H9 (cell line): ENCODE measurements around the gene MIR17HG. TPM values are rescaled to one million over a fixed set of nuclear protein-coding genes. Genes with fewer than 3 reads are reported as not detected.
"Not testable (repeated sequence)": the region's sequence is repeated elsewhere in the genome, so short reads cannot be mapped to it uniquely, and the experiment has no call there.

Experiments used
- DNase-seq: peaks from one replicate; pipeline ENCODE4 v3.0.0-alpha.2; 2017
- H2AFZ ChIP-seq: one replicate; pipeline ENCODE4 v1.6.1; 2013; ENCODE audit warnings: mild to moderate bottlenecking, low read length, control low read depth, moderate library complexity
- H2AK5ac ChIP-seq: 2 replicates; pipeline ENCODE4 v1.6.1; 2013; ENCODE audit warnings: low read length, control low read depth, mixed read lengths; ENCODE audit not compliant: insufficient read length
- H2BK120ac ChIP-seq: one replicate; pipeline ENCODE4 v1.6.1; 2013; ENCODE audit warnings: low read depth, mild to moderate bottlenecking, low read length, control low read depth, inconsistent platforms; ENCODE audit not compliant: poor library complexity, severe bottlenecking
- H2BK12ac ChIP-seq: 2 replicates; pipeline ENCODE4 v1.6.1; 2013; ENCODE audit warnings: low read length, control low read depth, mixed read lengths, low read depth; ENCODE audit not compliant: insufficient read length
- H2BK15ac ChIP-seq: 2 replicates; pipeline ENCODE4 v1.6.1; 2013; ENCODE audit warnings: low read depth, low read length, control low read depth
- H2BK20ac ChIP-seq: one replicate; pipeline ENCODE4 v1.6.1; 2013; ENCODE audit warnings: low read depth, mild to moderate bottlenecking, low read length, control low read depth, inconsistent platforms; ENCODE audit not compliant: poor library complexity, severe bottlenecking
- H2BK5ac ChIP-seq: 2 replicates; pipeline ENCODE4 v1.6.1; 2013; ENCODE audit warnings: low read length, control low read depth, mixed read lengths; ENCODE audit not compliant: insufficient read length
- H3K14ac ChIP-seq: 2 replicates; pipeline ENCODE4 v1.6.1; 2013; ENCODE audit warnings: low read length, control low read depth; ENCODE audit not compliant: insufficient read depth
- H3K18ac ChIP-seq: 2 replicates; pipeline ENCODE4 v1.6.1; 2013; ENCODE audit warnings: low read depth, mild to moderate bottlenecking, mixed read lengths, low read length, control low read depth; ENCODE audit not compliant: insufficient read length
- H3K23ac ChIP-seq: 2 replicates; pipeline ENCODE4 v1.6.1; 2013; ENCODE audit warnings: low read length, control low read depth, mixed read lengths, low read depth; ENCODE audit not compliant: insufficient read length
- H3K23me2 ChIP-seq: 2 replicates; pipeline ENCODE4 v1.6.1; 2013; ENCODE audit warnings: low read depth, mild to moderate bottlenecking, mixed read lengths, low read length, control low read depth; ENCODE audit not compliant: insufficient read length, poor library complexity, severe bottlenecking
- H3K27ac ChIP-seq: 2 replicates; pipeline ENCODE4 v1.5.1; 2013; ENCODE audit warnings: low read length, control low read depth, mixed read lengths, low read depth; ENCODE audit not compliant: insufficient read length
- H3K27me3 ChIP-seq: 2 replicates; pipeline ENCODE4 v1.6.1; 2013; ENCODE audit warnings: low read length, control low read depth, inconsistent platforms; ENCODE audit not compliant: insufficient read depth
- H3K4ac ChIP-seq: 2 replicates; pipeline ENCODE4 v1.6.1; 2013; ENCODE audit warnings: low read depth, mild to moderate bottlenecking, control low read depth, inconsistent platforms, low read length, moderate library complexity
- H3K4me1 ChIP-seq: 2 replicates; pipeline ENCODE4 v1.6.1; 2013; ENCODE audit warnings: low read length, control low read depth, inconsistent platforms; ENCODE audit not compliant: insufficient read depth
- H3K4me2 ChIP-seq: 2 replicates; pipeline ENCODE4 v1.6.1; 2013; ENCODE audit warnings: low read length, control low read depth, mixed read lengths; ENCODE audit not compliant: insufficient read length, insufficient read depth
- H3K56ac ChIP-seq: 2 replicates; pipeline ENCODE4 v1.6.1; 2013; ENCODE audit warnings: low read depth, mild to moderate bottlenecking, mixed read lengths, low read length, control low read depth; ENCODE audit not compliant: insufficient read length
- H3K79me1 ChIP-seq: 2 replicates; pipeline ENCODE4 v1.6.1; 2013; ENCODE audit warnings: low read depth, mild to moderate bottlenecking, moderate library complexity, low read length, control low read depth, inconsistent platforms; ENCODE audit not compliant: insufficient read depth, poor library complexity, severe bottlenecking
- H3K79me2 ChIP-seq: 2 replicates; pipeline ENCODE4 v1.6.1; 2013; ENCODE audit warnings: low read length, control low read depth, inconsistent platforms; ENCODE audit not compliant: insufficient read depth
- H3K9ac ChIP-seq: 2 replicates; pipeline ENCODE4 v1.6.1; 2013; ENCODE audit warnings: low read length, control low read depth, mixed read lengths; ENCODE audit not compliant: insufficient read length; ENCODE audit errors: extremely low read depth
- H3K9me3 ChIP-seq: one replicate; pipeline ENCODE4 v1.6.1; 2013; ENCODE audit warnings: low read depth, low read length, inconsistent platforms; ENCODE audit not compliant: control insufficient read depth
- H3T11ph ChIP-seq: one replicate; pipeline ENCODE4 v1.6.1; 2013; ENCODE audit warnings: mild to moderate bottlenecking, low read length, control low read depth, inconsistent platforms
- H4K20me1 ChIP-seq: one replicate; pipeline ENCODE4 v1.6.1; 2013; ENCODE audit not compliant: control insufficient read depth, insufficient read length, insufficient read depth
- H4K5ac ChIP-seq: 2 replicates; pipeline ENCODE4 v1.6.1; 2013; ENCODE audit warnings: low read depth, mild to moderate bottlenecking, mixed read lengths, low read length, control low read depth; ENCODE audit not compliant: insufficient read length
- H4K8ac ChIP-seq: replicated peaks from 2 replicates; pipeline ENCODE4 v1.6.1; 2013; ENCODE audit warnings: low read length, control low read depth, mixed read lengths, low read depth; ENCODE audit not compliant: insufficient read length
- H4K91ac ChIP-seq: 2 replicates; pipeline ENCODE4 v1.6.1; 2013; ENCODE audit warnings: low read depth, mild to moderate bottlenecking, moderate library complexity, mixed read lengths, low read length, control low read depth; ENCODE audit not compliant: insufficient read length
- H3K27ac Mint-ChIP-seq, 3 experiments: 2 replicates in 2 of 3; 3 replicates in 1 of 3; pipeline ENCODE4 v1.8.0; 2020 to 2021; ENCODE audit warnings: mixed read lengths in 3 of 3, mild to moderate bottlenecking in 1 of 3, moderate library complexity in 1 of 3
- H3K27me3 Mint-ChIP-seq: 2 replicates; pipeline ENCODE4 v1.8.0; 2021; ENCODE audit warnings: low read depth, mild to moderate bottlenecking, moderate library complexity, mixed read lengths
- H3K36me3 Mint-ChIP-seq, 3 experiments: 2 replicates in 2 of 3; 3 replicates in 1 of 3; pipeline ENCODE4 v1.8.0; 2020 to 2021; ENCODE audit warnings: low read depth in 3 of 3, mixed read lengths in 3 of 3; ENCODE audit not compliant: insufficient read depth in 1 of 3
- H3K4me1 Mint-ChIP-seq, 2 experiments: 2 replicates each; pipeline ENCODE4 v1.8.0; 2020; ENCODE audit warnings: mixed read lengths in 2 of 2
- H3K4me3 Mint-ChIP-seq, 2 experiments: 2 replicates in 1 of 2; 3 replicates in 1 of 2; pipeline ENCODE4 v1.8.0; 2020 to 2021; ENCODE audit warnings: mild to moderate bottlenecking in 2 of 2, mixed read lengths in 2 of 2, moderate library complexity in 1 of 2
- H3K9me3 Mint-ChIP-seq, 2 experiments: 2 replicates in 1 of 2; 3 replicates in 1 of 2; pipeline ENCODE4 v1.8.0; 2020; ENCODE audit warnings: mild to moderate bottlenecking in 2 of 2, mixed read lengths in 2 of 2, moderate library complexity in 1 of 2
- CTCF ChIP-seq: fragments of 200-600 bp; sonication (generic); conservative IDR thresholded peaks from 3 replicates; pipeline ENCODE4 v1.8.0; 2021; ENCODE audit warnings: antibody characterized with exemption, mild to moderate bottlenecking
- WGBS: extraction: QIAGEN DNeasy Blood & Tissue Kit; methylation state at CpG from one replicate; pipeline ENCODE4 v1.1.7; 2013; ENCODE audit warnings: missing lambda C conversion rate, low lambda C conversion rate, mixed read lengths; ENCODE audit not compliant: insufficient read length; ENCODE audit errors: extremely low coverage; 5-methylcytosine and 5-hydroxymethylcytosine counted together
- total RNA-seq: library from RNA; stranded (reverse); gene quantifications from 2 replicates; pipeline ENCODE4 v1.2.1, GENCODE V29; 2021

Gene MIR17HG
- total RNA-seq, 1 experiment from 2014 or later: 38.7 TPM

DNA sequence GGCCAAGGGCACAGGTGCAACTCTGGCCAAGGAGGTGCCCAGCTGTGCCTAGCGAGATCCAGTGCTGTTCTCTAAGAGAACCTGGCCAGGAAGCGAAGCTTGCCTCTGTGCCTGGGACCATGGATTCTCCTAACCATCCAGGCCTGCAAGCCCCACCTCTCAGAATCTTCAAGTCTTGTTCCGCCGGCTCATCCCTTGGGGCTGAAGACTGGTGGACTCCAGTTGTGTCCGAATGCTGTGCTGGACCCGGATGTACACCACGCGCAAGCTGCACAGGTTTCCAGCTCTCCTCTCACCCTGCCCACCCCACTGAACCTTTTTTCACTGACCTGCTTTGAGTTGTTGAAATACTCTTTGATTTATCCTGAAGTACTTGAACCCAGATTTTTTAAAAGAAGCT lies 27.5 kb upstream of the MIR17HG start:
- Histone ChIP-seq H3K4me2 (no peak overlapping the region), H4K8ac (no peak overlapping the region), H3K18ac (no peak overlapping the region), H2BK12ac (no peak overlapping the region), H3K23ac (no peak overlapping the region), H3K4me1 (no peaks in the 10 kb centered on the region), H3T11ph (no peak overlapping the region), H3K9me3 (no peaks in the 10 kb centered on the region), H4K91ac (no peak overlapping the region), H3K23me2 (no peaks in the 10 kb centered on the region), H2BK20ac (no peak overlapping the region), H4K20me1 (no peaks in the 10 kb centered on the region), H2BK5ac (no peak overlapping the region), H3K14ac (no peak overlapping the region), H2AK5ac (no peak overlapping the region), H3K56ac (no peak overlapping the region), H3K79me1 (no peaks in the 10 kb centered on the region), H3K79me2 (no peaks in the 10 kb centered on the region), H2BK15ac (no peak overlapping the region), H2AFZ (no peak overlapping the region), H3K27me3 (no peaks in the 10 kb centered on the region), H3K4ac (no peak overlapping the region), H3K27ac (no peak overlapping the region), H3K9ac (no peak overlapping the region), H4K5ac (no peak overlapping the region), H2BK120ac (no peak overlapping the region)
- WGBS: no CpG with 5 or more reads among the region's 8 CpGs
- no peaks in the 10 kb centered on the region for H3K27me3 Mint-ChIP-seq
- TF ChIP-seq CTCF: no peak
- no peak for DNase-seq
- H3K4me1 Mint-ChIP-seq: 0 out of 4 replicates have a peak, but pooled peaks cover 0 to 6% of the 10 kb centered on the region in 2 experiments
- no peak overlapping the region for H3K4me3 Mint-ChIP-seq
- H3K36me3 Mint-ChIP-seq: no peaks in the 10 kb centered on the region
- no peak overlapping the region for H3K27ac Mint-ChIP-seq
- no peaks in the 10 kb centered on the region for H3K9me3 Mint-ChIP-seq

DNA sequence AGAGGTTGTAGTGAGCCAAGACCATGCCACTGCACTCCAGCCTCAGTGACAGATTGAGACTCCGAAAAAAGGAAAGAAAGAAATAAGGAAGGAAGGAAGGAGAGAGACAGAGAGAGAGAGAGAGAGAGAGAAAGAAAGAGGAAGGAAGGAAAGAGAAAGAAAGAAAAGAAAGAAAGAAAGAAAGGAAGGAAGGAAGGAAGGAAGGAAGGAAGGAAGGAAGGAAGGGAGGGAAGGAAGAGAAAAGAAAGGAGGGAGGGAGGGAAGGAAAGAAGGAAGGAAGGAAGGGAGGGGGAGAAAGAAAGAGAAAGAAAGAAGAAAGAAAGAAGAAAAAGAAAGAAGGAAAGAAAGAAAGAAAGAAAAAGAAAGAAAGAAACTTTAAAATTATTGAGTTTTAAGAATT lies 26.5 kb upstream of the MIR17HG start:
- H2AFZ ChIP-seq, H3K27me3 Mint-ChIP-seq, H3T11ph ChIP-seq, H3K14ac ChIP-seq, H3K4me3 Mint-ChIP-seq, H2BK15ac ChIP-seq, H3K18ac ChIP-seq, H2BK120ac ChIP-seq, H4K91ac ChIP-seq, H3K23me2 ChIP-seq, DNase-seq, H2BK20ac ChIP-seq, H3K4me1 ChIP-seq, H3K27ac ChIP-seq, H4K5ac ChIP-seq, H3K4ac ChIP-seq, H3K79me1 ChIP-seq, H2BK5ac ChIP-seq, H3K4me1 Mint-ChIP-seq, H2AK5ac ChIP-seq, H4K8ac ChIP-seq, H3K9me3 ChIP-seq, H2BK12ac ChIP-seq, H3K9ac ChIP-seq, H3K36me3 Mint-ChIP-seq, H4K20me1 ChIP-seq, H3K79me2 ChIP-seq, H3K4me2 ChIP-seq, H3K23ac ChIP-seq, H3K9me3 Mint-ChIP-seq, H3K27me3 ChIP-seq, H3K56ac ChIP-seq: not testable (repeated sequence)
- H3K27ac Mint-ChIP-seq: peak overlapping the region in 1 of 3 experiments; percentile 34; a peak in 2 of 7 replicates
- WGBS: no CpG with 5 or more reads among the region's 1 CpG
